DOHH2 (cell line): ENCODE measurements around the gene MRPS11.
"Not testable (repeated sequence)": the region's sequence is repeated elsewhere in the genome, so short reads cannot be mapped to it uniquely, and the experiment has no call there.

Experiments
- H3F3A ChIP-seq: fragments of 200-600 bp; sonication (generic), shearing (Covaris generic); 2 replicates; pipeline ENCODE4 v1.6.0; 2016; ENCODE audit warnings: antibody characterized with exemption, mild to moderate bottlenecking; ENCODE audit not compliant: control insufficient read depth, insufficient read depth
- H3K27ac ChIP-seq: fragments of 200-600 bp; sonication (generic); 2 replicates; pipeline ENCODE4 v1.5.1; 2014; ENCODE audit warnings: low read depth, mild to moderate bottlenecking, low read length, moderate library complexity
- H3K27me3 ChIP-seq: fragments of 200-600 bp; sonication (generic); 2 replicates; pipeline ENCODE4 v1.6.1; 2014; ENCODE audit warnings: mild to moderate bottlenecking, low read length, mixed read lengths; ENCODE audit not compliant: control insufficient read depth
- H3K36me3 ChIP-seq: fragments of 200-600 bp; sonication (generic); 2 replicates; pipeline ENCODE4 v1.6.1; 2014; ENCODE audit warnings: mild to moderate bottlenecking, low read length, moderate library complexity, mixed read lengths; ENCODE audit not compliant: control insufficient read depth
- H3K4me1 ChIP-seq: fragments of 200-600 bp; sonication (generic); 2 replicates; pipeline ENCODE4 v1.6.1; 2014; ENCODE audit warnings: mild to moderate bottlenecking, low read length, mixed read lengths; ENCODE audit not compliant: control insufficient read depth
- H3K4me2 ChIP-seq: fragments of 200-600 bp; sonication (generic); 2 replicates; pipeline ENCODE4 v1.6.0; 2014; ENCODE audit warnings: mild to moderate bottlenecking, low read length, moderate library complexity
- H3K4me3 ChIP-seq: fragments of 200-600 bp; sonication (generic); 2 replicates; pipeline ENCODE4 v1.5.1; 2014; ENCODE audit warnings: mild to moderate bottlenecking, low read length, mixed read lengths
- H3K79me2 ChIP-seq: fragments of 200-600 bp; sonication (generic); 2 replicates; pipeline ENCODE4 v1.6.1; 2014; ENCODE audit warnings: mild to moderate bottlenecking, low read length, mixed read lengths; ENCODE audit not compliant: control insufficient read depth
- H3K9me2 ChIP-seq: fragments of 200-600 bp; sonication (generic); replicated peaks from 2 replicates; pipeline ENCODE4 v1.6.1; 2014; ENCODE audit warnings: mild to moderate bottlenecking, low read length, mixed read lengths; ENCODE audit not compliant: control insufficient read depth
- H3K9me3 ChIP-seq: fragments of 200-600 bp; sonication (generic); 2 replicates; pipeline ENCODE4 v1.6.1; 2014; ENCODE audit warnings: antibody characterized with exemption, low read length, mixed read lengths; ENCODE audit not compliant: control insufficient read depth, insufficient read depth
- H4K20me1 ChIP-seq: fragments of 200-600 bp; sonication (generic); 2 replicates; pipeline ENCODE4 v1.6.0; 2014; ENCODE audit warnings: low read depth, mild to moderate bottlenecking, antibody characterized with exemption, low read length, moderate library complexity; ENCODE audit not compliant: control insufficient read depth, insufficient read depth
- CTCF ChIP-seq: fragments of 200-600 bp; sonication (generic); IDR thresholded peaks from one replicate; pipeline ENCODE4 v1.5.1; 2014; ENCODE audit warnings: antibody characterized with exemption, mild to moderate bottlenecking, low read depth, low read length; ENCODE audit not compliant: poor library complexity, severe bottlenecking
- EZH2phosphoT487 ChIP-seq: fragments of 200-600 bp; sonication (generic); IDR thresholded peaks from 2 replicates; pipeline ENCODE4 v1.6.1; 2017; ENCODE audit warnings: borderline replicate concordance, mild to moderate bottlenecking, antibody characterized with exemption, low read length, moderate library complexity, mixed read lengths

MRPS11 gene

GRCh38 chr15:88470625-88471372, 3.3 kb downstream of the MRPS11 start:
- Histone ChIP-seq H3K79me2 (peaks cover 60% of the 10 kb centered on the region), H3K4me2 (no peak overlapping the region), H3K27ac (no peak overlapping the region), H3K36me3 (peaks cover 57% of the 10 kb centered on the region), H3K4me3 (no peak overlapping the region), H4K20me1 (no peaks in the 10 kb centered on the region; the same call in 1 of the 2 replicates), H3K27me3 (no peaks in the 10 kb centered on the region), H3K9me3 (no peaks in the 10 kb centered on the region), H3F3A (no peaks in the 10 kb centered on the region), H3K4me1 (peaks cover 27% of the 10 kb centered on the region), H3K9me2 (no peaks in the 10 kb centered on the region)
- no peak for TF ChIP-seq EZH2phosphoT487
- TF ChIP-seq CTCF, result peak; percentile 9

- Histone ChIP-seq H3K79me2 (peaks cover 46% of the 10 kb centered on the region), H3K4me3 (no peak overlapping the region), H3K9me2 (no peaks in the 10 kb centered on the region), H4K20me1 (no peaks in the 10 kb centered on the region; the same call in 1 of the 2 replicates), H3K27me3 (no peaks in the 10 kb centered on the region), H3K36me3 (peaks cover 61% of the 10 kb centered on the region), H3K4me1 (peaks cover 19% of the 10 kb centered on the region), H3K9me3 (no peaks in the 10 kb centered on the region), H3F3A (no peaks in the 10 kb centered on the region), H3K4me2 (no peak overlapping the region), H3K27ac (no peak overlapping the region)
- TF ChIP-seq CTCF (no peak), EZH2phosphoT487 (no peak)
These were observed 4.7 kb downstream of the MRPS11 start for GRCh38 chr15:88472225-88472624.

- H3K9me3 ChIP-seq, H3K27me3 ChIP-seq, H3K4me3 ChIP-seq, H3K9me2 ChIP-seq, H3K27ac ChIP-seq, H3F3A ChIP-seq, H3K4me2 ChIP-seq, H4K20me1 ChIP-seq: not testable (repeated sequence)
- H3K79me2 ChIP-seq, result peaks cover 32% of the 10 kb centered on the region
- peaks cover 13% of the 10 kb centered on the region for H3K4me1 ChIP-seq
- peaks cover 70% of the 10 kb centered on the region for H3K36me3 ChIP-seq
These were observed 6.3 kb downstream of the MRPS11 start for GRCh38 chr15:88473661-88474293.

GRCh38 chr15:88476635-88477060, 9.1 kb downstream of the MRPS11 start:
- Histone ChIP-seq H3K4me2 (no peak overlapping the region), H3K9me2 (no peaks in the 10 kb centered on the region), H3K4me1 (peaks cover 7% of the 10 kb centered on the region), H3K4me3 (no peak overlapping the region), H3K27me3 (no peaks in the 10 kb centered on the region), H4K20me1 (no peaks in the 10 kb centered on the region; the same call in 1 of the 2 replicates), H3K27ac (no peak overlapping the region), H3K9me3 (no peaks in the 10 kb centered on the region), H3K79me2 (peaks cover 7% of the 10 kb centered on the region; the same call in 1 of the 2 replicates), H3F3A (no peaks in the 10 kb centered on the region), H3K36me3 (peaks cover 50% of the 10 kb centered on the region)
- no peak for TF ChIP-seq EZH2phosphoT487
- peak; percentile 67 for TF ChIP-seq CTCF
